IMR-90 (cell line): ENCODE data around the gene LRSAM1. TPM values are rescaled to one million over a fixed set of nuclear protein-coding genes. Genes with fewer than 3 reads are reported as not detected.

Experiments used
- ATAC-seq: fragments of 200-7000 bp; cut with Tn5 transposase; 2 replicates; pipeline ENCODE4 v1.9.1; 2020; ENCODE audit warnings: low read depth, mild to moderate bottlenecking, moderate library complexity
- BruUV-seq: library from RNA; stranded (reverse); fragments of 400-500 nt; replicated peaks from 2 replicates; lab custom pipeline; 2021; lab: Mats Ljungman, UMichigan
- CTCF ChIA-PET: fragments of 300-600 bp; formaldehyde crosslinking; extraction: SDS; loops from one replicate; lab custom pipeline; 2021; ENCODE audit warnings: antibody characterized with exemption; lab: Yijun Ruan, JAX
- POLR2A ChIA-PET: fragments of 300-600 bp; sonication (Branson Sonifier 250); formaldehyde crosslinking; loops from one replicate; lab custom pipeline; 2022; ENCODE audit warnings: antibody characterized with exemption; ENCODE audit not compliant: unreplicated experiment; lab: Charles Lee
- DNase-seq: peaks from one replicate; pipeline ENCODE4 v3.0.0; 2013
- H2AFZ ChIP-seq: replicated peaks from 2 replicates; pipeline ENCODE3; 2013; ENCODE audit warnings: low read length, mild to moderate bottlenecking; ENCODE audit not compliant: poor library complexity
- H2AK5ac ChIP-seq: 2 replicates; pipeline ENCODE4 v1.6.1; 2013; ENCODE audit warnings: low read depth, low read length, inconsistent platforms
- H2AK9ac ChIP-seq: replicated peaks from 2 replicates; pipeline ENCODE3; 2013; ENCODE audit warnings: mild to moderate bottlenecking, low read depth, low read length, moderate library complexity; ENCODE audit not compliant: poor library complexity
- H2BK120ac ChIP-seq: 2 replicates; pipeline ENCODE4 v1.6.1; 2013; ENCODE audit warnings: low read depth, low read length, inconsistent platforms
- H2BK15ac ChIP-seq: 3 replicates; pipeline ENCODE4 v1.6.1; 2013; ENCODE audit warnings: low read depth, low read length, inconsistent platforms
- H2BK20ac ChIP-seq: 2 replicates; pipeline ENCODE4 v1.6.1; 2013; ENCODE audit warnings: low read depth, mild to moderate bottlenecking, inconsistent platforms, low read length, moderate library complexity
- H2BK5ac ChIP-seq: 2 replicates; pipeline ENCODE4 v1.6.1; 2013; ENCODE audit warnings: mild to moderate bottlenecking, low read depth, low read length, inconsistent platforms; ENCODE audit not compliant: poor library complexity, severe bottlenecking
- H3K14ac ChIP-seq: replicated peaks from 2 replicates; pipeline ENCODE4 v1.6.1; 2013; ENCODE audit warnings: low read depth, low read length, inconsistent platforms
- H3K18ac ChIP-seq: 2 replicates; pipeline ENCODE4 v1.6.1; 2013; ENCODE audit warnings: low read depth, low read length, control low read depth
- H3K23ac ChIP-seq: 2 replicates; pipeline ENCODE4 v1.6.1; 2013; ENCODE audit warnings: low read depth, low read length, inconsistent platforms
- H3K27ac ChIP-seq: 2 replicates; pipeline ENCODE4 v1.5.1; 2013; ENCODE audit warnings: mild to moderate bottlenecking, control low read depth, low read length; ENCODE audit not compliant: insufficient read depth
- H3K27me3 ChIP-seq: 2 replicates; pipeline ENCODE4 v1.6.1; 2013; ENCODE audit warnings: low read length; ENCODE audit not compliant: control insufficient read depth, insufficient read depth
- H3K36me3 ChIP-seq: 2 replicates; pipeline ENCODE4 v1.6.1; 2013; ENCODE audit warnings: low read length, mixed read lengths; ENCODE audit not compliant: control insufficient read depth, insufficient read depth
- H3K4ac ChIP-seq: 2 replicates; pipeline ENCODE4 v1.6.1; 2013; ENCODE audit warnings: low read depth, low read length, inconsistent platforms
- H3K4me1 ChIP-seq: 2 replicates; pipeline ENCODE4 v1.6.1; 2013; ENCODE audit warnings: low read length, mixed read lengths; ENCODE audit not compliant: control insufficient read depth, insufficient read depth
- H3K4me2 ChIP-seq: 2 replicates; pipeline ENCODE4 v1.6.1; 2013; ENCODE audit warnings: low read depth, mild to moderate bottlenecking, control low read depth, low read length, moderate library complexity
- H3K4me3 ChIP-seq: 2 replicates; pipeline ENCODE4 v1.5.1; 2013; ENCODE audit warnings: low read depth, mild to moderate bottlenecking, control low read depth, low read length, moderate library complexity; ENCODE audit not compliant: insufficient read depth
- H3K56ac ChIP-seq: 2 replicates; pipeline ENCODE4 v1.6.1; 2013; ENCODE audit warnings: low read length, inconsistent platforms; ENCODE audit not compliant: insufficient read depth; ENCODE audit errors: extremely low read depth
- H3K79me1 ChIP-seq, 2 experiments: 2 replicates each; pipeline ENCODE4 v1.6.1; 2013; ENCODE audit warnings: low read length in 2 of 2, inconsistent platforms in 1 of 2, low read depth in 1 of 2
- H3K9ac ChIP-seq: 2 replicates; pipeline ENCODE4 v1.6.1; 2013; ENCODE audit warnings: low read depth, low read length, control low read depth
- H3K9me1 ChIP-seq: 2 replicates; pipeline ENCODE4 v1.6.1; 2013; ENCODE audit warnings: low read length, inconsistent platforms; ENCODE audit not compliant: insufficient read depth
- H3K9me3 ChIP-seq: 2 replicates; pipeline ENCODE4 v1.6.1; 2013; ENCODE audit warnings: low read length; ENCODE audit not compliant: control insufficient read depth, insufficient read depth
- H4K20me1 ChIP-seq: 2 replicates; pipeline ENCODE4 v1.6.1; 2013; ENCODE audit warnings: low read length, inconsistent platforms; ENCODE audit not compliant: insufficient read depth
- H4K5ac ChIP-seq: 2 replicates; pipeline ENCODE4 v1.6.1; 2013; ENCODE audit warnings: mild to moderate bottlenecking, low read depth, low read length, control low read depth
- H4K8ac ChIP-seq, 2 experiments: 2 replicates each; pipeline ENCODE4 v1.6.1; 2013; ENCODE audit warnings: low read depth in 2 of 2, low read length in 2 of 2, control low read depth in 1 of 2, inconsistent platforms in 1 of 2
- H4K91ac ChIP-seq: 2 replicates; pipeline ENCODE4 v1.6.1; 2013; ENCODE audit warnings: low read depth, low read length, inconsistent platforms; ENCODE audit not compliant: insufficient read depth
- BHLHE40 ChIP-seq: fragments of 150-350 bp; IDR thresholded peaks from 2 replicates; pipeline ENCODE4 v1.6.1; 2016; ENCODE audit warnings: mild to moderate bottlenecking, low read depth, low read length
- CEBPB ChIP-seq: IDR thresholded peaks from 2 replicates; pipeline ENCODE4 v1.6.1; 2012; ENCODE audit warnings: low read depth, low read length, improper control_type of control experiment
- CHD1 ChIP-seq: IDR thresholded peaks from 2 replicates; pipeline ENCODE4 v1.6.1; 2012; ENCODE audit warnings: low read depth, low read length, improper control_type of control experiment
- CTCF ChIP-seq: conservative IDR thresholded peaks from 2 replicates; pipeline ENCODE4 v1.5.1; 2012; ENCODE audit warnings: mild to moderate bottlenecking, low read depth, low read length, improper control_type of control experiment
- ELK1 ChIP-seq: fragments of 150-350 bp; IDR thresholded peaks from 2 replicates; pipeline ENCODE4 v1.6.1; 2016; ENCODE audit warnings: low read depth, mild to moderate bottlenecking, low read length, moderate library complexity, borderline replicate concordance
- FOS ChIP-seq: fragments of 150-350 bp; IDR thresholded peaks from 2 replicates; pipeline ENCODE4 v1.6.1; 2016; ENCODE audit warnings: low read depth, low read length
- MAFK ChIP-seq: IDR thresholded peaks from 2 replicates; pipeline ENCODE4 v1.6.1; 2012; ENCODE audit warnings: low read depth, low read length, improper control_type of control experiment
- MAZ ChIP-seq: IDR thresholded peaks from 2 replicates; pipeline ENCODE4 v1.6.1; 2012; ENCODE audit warnings: low read depth, mild to moderate bottlenecking, low read length, improper control_type of control experiment, moderate library complexity, borderline replicate concordance
- MXI1 ChIP-seq: IDR thresholded peaks from 2 replicates; pipeline ENCODE4 v1.6.1; 2012; ENCODE audit warnings: low read depth, mild to moderate bottlenecking, low read length, moderate library complexity, borderline replicate concordance
- NFE2L2 ChIP-seq: fragments of 150-350 bp; IDR thresholded peaks from 2 replicates; pipeline ENCODE4 v1.6.1; 2016; ENCODE audit warnings: low read depth, mild to moderate bottlenecking, low read length
- POLR2A ChIP-seq: IDR thresholded peaks from 2 replicates; pipeline ENCODE4 v1.6.1; 2012; ENCODE audit warnings: mild to moderate bottlenecking, low read depth, low read length
- RAD21 ChIP-seq: IDR thresholded peaks from 2 replicates; pipeline ENCODE4 v1.6.1; 2012; ENCODE audit warnings: low read length, improper control_type of control experiment
- RCOR1 ChIP-seq: IDR thresholded peaks from 2 replicates; pipeline ENCODE4 v1.6.1; 2012; ENCODE audit warnings: mild to moderate bottlenecking, low read length, improper control_type of control experiment; ENCODE audit not compliant: insufficient replicate concordance
- RFX5 ChIP-seq: IDR thresholded peaks from 2 replicates; pipeline ENCODE4 v1.8.0; 2012; ENCODE audit warnings: low read depth, mild to moderate bottlenecking, low read length, moderate library complexity
- SMC3 ChIP-seq: fragments of 150-350 bp; IDR thresholded peaks from 2 replicates; pipeline ENCODE4 v1.6.1; 2016; ENCODE audit warnings: low read depth, mild to moderate bottlenecking, antibody characterized with exemption, low read length, moderate library complexity
- USF2 ChIP-seq: fragments of 150-350 bp; IDR thresholded peaks from 2 replicates; pipeline ENCODE4 v1.6.1; 2017; ENCODE audit warnings: mild to moderate bottlenecking, antibody characterized with exemption, low read length, low read depth
- WGBS, 2 experiments: methylation state at CpG; one replicate each; pipeline versions ENCODE4 v1.1.5 to v1.1.7; 2013; ENCODE audit warnings: missing lambda C conversion rate in 2 of 2; ENCODE audit not compliant: insufficient read length in 1 of 2; ENCODE audit errors: extremely low coverage in 2 of 2; 5-methylcytosine and 5-hydroxymethylcytosine counted together
- dilution Hi-C: fragments of 300-500 bp; cut with HindIII; formaldehyde crosslinking; loops from one replicate; pipeline ENCODE4 v1.14.3; 2018; ENCODE audit warnings: low sequenced_read_pairs; ENCODE audit not compliant: unreplicated experiment
- in situ Hi-C: fragments of 300-500 bp; cut with MboI; formaldehyde crosslinking; loops from 3 replicates; pipeline ENCODE4 v1.14.3; 2019; ENCODE audit warnings: low sequenced_read_pairs, inconsistent platforms, mixed read lengths
- intact Hi-C: fragments of 100-400 bp; cut with micrococcal nuclease; formaldehyde crosslinking; loops from 2 replicates; pipeline ENCODE4 v1.10.0; 2022
- polyA plus RNA-seq, 3 experiments: library from polyadenylated mRNA; depleted of rRNA; stranded (reverse); fragments of >200 nt; gene quantifications; 2 replicates each; pipeline ENCODE4 v1.2.3, GENCODE V29; 2012; ENCODE audit warnings: low replicate concordance in 1 of 3
- total RNA-seq: library from RNA; depleted of rRNA; stranded (reverse); fragments of >200 nt; gene quantifications from 2 replicates; pipeline ENCODE4 v1.2.3, GENCODE V29; 2012

Gene LRSAM1
- total and polyA plus RNA-seq, 2 of the 4 experiments (the other 2 are of a cell fraction) = 3.0 to 9.3 TPM

GRCh38 chr9:127406799-127407491, 44.4 kb upstream of the LRSAM1 start:
- no peak overlapping the region for H2AK9ac ChIP-seq
- intact Hi-C loops = no loop called here
- BruUV-seq = no TSS peak
- no peak overlapping the region for H3K4ac ChIP-seq
- no peaks in the 10 kb centered on the region for H3K27me3 ChIP-seq
- ChIA-PET POLR2A (interaction anchor here (1.2 kb wide), 1 partner anchor 10 kb away, joined by 3 read pairs; the partner anchor contains the start of gene SLC2A8), CTCF (no interaction called here)
- H2BK15ac ChIP-seq = no peak overlapping the region
- TF ChIP-seq NFE2L2 (no peak), CTCF (no peak), MAZ (no peak), MXI1 (no peak), CHD1 (no peak), POLR2A (no peak), RAD21 (no peak), CEBPB (no peak), ELK1 (no peak), SMC3 (no peak), MAFK (no peak), FOS (no peak), BHLHE40 (no peak), RFX5 (no peak), USF2 (no peak), RCOR1 (no peak)
- no peak overlapping the region for H3K27ac ChIP-seq
- no peaks in the 10 kb centered on the region for H4K20me1 ChIP-seq
- H2BK20ac ChIP-seq = no peak overlapping the region
- dilution Hi-C loops = no loop called here
- H4K8ac ChIP-seq = no peak overlapping the region
- H3K18ac ChIP-seq = no peak overlapping the region
- no peak overlapping the region for H3K23ac ChIP-seq
- no peak overlapping the region for H2BK120ac ChIP-seq
- H2AK5ac ChIP-seq = no peak overlapping the region
- no peak overlapping the region for H3K4me2 ChIP-seq
- H2BK5ac ChIP-seq = no peak overlapping the region
- H3K4me1 ChIP-seq = no peaks in the 10 kb centered on the region
- DNase-seq = no peak
- H3K4me3 ChIP-seq = no peak overlapping the region
- ATAC-seq = no peak
- no peak overlapping the region for H3K14ac ChIP-seq
- 100% methylated on average over 2 of the region's 13 CpGs; no CpG with 5 or more reads in 1 of the 2 experiments for WGBS, 2 experiments
- no peak overlapping the region for H4K91ac ChIP-seq
- H3K56ac ChIP-seq = no peak overlapping the region
- no peaks in the 10 kb centered on the region for H3K9me3 ChIP-seq
- H3K36me3 ChIP-seq = peaks cover 6% of the 10 kb centered on the region; the same call in 1 of the 2 replicates
- in situ Hi-C loops = no loop called here
- H4K5ac ChIP-seq = no peak overlapping the region
- peaks cover 6% of the 10 kb centered on the region; the same call in 1 of the 2 replicates for H3K9me1 ChIP-seq
- H3K79me1 ChIP-seq = no peaks in the 10 kb centered on the region
- H2AFZ ChIP-seq = peak overlapping the region; percentile 21
- H3K9ac ChIP-seq = no peak overlapping the region
